ENCODE results near the gene DVL1.

GRCh38 chr1:1340791-1341548, 8.2 kb downstream of the DVL1 start:
- no peak for TF ChIP-seq CTCF (IDR thresholded peaks at IDR 0.05; ENCODE audit: insufficient read depth, low read depth, low read length)
- no peak for TF ChIP-seq EZH2 (IDR thresholded peaks at IDR 0.05; ENCODE audit: insufficient read depth, low read length)
